Spinal cord (tissue), 10 donors: ENCODE measurements around the gene PGS1. TPM values are rescaled to one million over a fixed set of nuclear protein-coding genes. Genes with fewer than 3 reads are reported as not detected.

Experiments
- DNase-seq, 6 donors: peaks; one replicate each; pipeline versions ENCODE4 v3.0.0 to v3.0.0-alpha.2; 2013 to 2015; ENCODE audit warnings: low spot score in 6 of 6, low read depth in 4 of 6
- H3K27ac ChIP-seq: one replicate; pipeline ENCODE4 v1.5.1; 2013; ENCODE audit warnings: low read depth, low read length, control low read depth
- H3K27me3 ChIP-seq: one replicate; pipeline ENCODE4 v1.6.1; 2013; ENCODE audit warnings: low read length; ENCODE audit not compliant: control insufficient read depth, insufficient read depth
- H3K36me3 ChIP-seq: one replicate; pipeline ENCODE4 v1.6.1; 2013; ENCODE audit warnings: low read length; ENCODE audit not compliant: control insufficient read depth, insufficient read depth
- H3K4me1 ChIP-seq: one replicate; pipeline ENCODE4 v1.6.1; 2013; ENCODE audit warnings: low read length; ENCODE audit not compliant: control insufficient read depth, insufficient read depth
- H3K4me3 ChIP-seq: one replicate; pipeline ENCODE4 v1.5.1; 2013; ENCODE audit warnings: low read depth, low read length, control low read depth
- H3K9me3 ChIP-seq: one replicate; pipeline ENCODE4 v1.6.1; 2013; ENCODE audit warnings: low read length; ENCODE audit not compliant: control insufficient read depth, insufficient read depth
- WGBS: methylation state at CpG from one replicate; pipeline ENCODE4 v1.1.5; 2013; ENCODE audit warnings: missing lambda C conversion rate; ENCODE audit not compliant: insufficient coverage; 5-methylcytosine and 5-hydroxymethylcytosine counted together
- polyA plus RNA-seq, 2 donors: library from polyadenylated mRNA; unstranded; fragments of 120-200 nt; gene quantifications; one replicate each; pipeline ENCODE4 v1.2.1, GENCODE V29; 2013; ENCODE audit not compliant: insufficient read length in 2 of 2
- total RNA-seq, 2 donors: library from RNA; depleted of rRNA in 1 of 2; stranded (reverse); fragments of 120-200 nt in 1 of 2; fragments of >200 nt in 1 of 2; gene quantifications; one replicate each; pipeline versions ENCODE4 v1.2.3 to v1.2.4, GENCODE V29; 2013 to 2014
- donor health status: healthy.

PGS1 gene
- total and polyA plus RNA-seq, 4 donors, result 33.4 to 51.1 (median 40.7) TPM

DNA sequence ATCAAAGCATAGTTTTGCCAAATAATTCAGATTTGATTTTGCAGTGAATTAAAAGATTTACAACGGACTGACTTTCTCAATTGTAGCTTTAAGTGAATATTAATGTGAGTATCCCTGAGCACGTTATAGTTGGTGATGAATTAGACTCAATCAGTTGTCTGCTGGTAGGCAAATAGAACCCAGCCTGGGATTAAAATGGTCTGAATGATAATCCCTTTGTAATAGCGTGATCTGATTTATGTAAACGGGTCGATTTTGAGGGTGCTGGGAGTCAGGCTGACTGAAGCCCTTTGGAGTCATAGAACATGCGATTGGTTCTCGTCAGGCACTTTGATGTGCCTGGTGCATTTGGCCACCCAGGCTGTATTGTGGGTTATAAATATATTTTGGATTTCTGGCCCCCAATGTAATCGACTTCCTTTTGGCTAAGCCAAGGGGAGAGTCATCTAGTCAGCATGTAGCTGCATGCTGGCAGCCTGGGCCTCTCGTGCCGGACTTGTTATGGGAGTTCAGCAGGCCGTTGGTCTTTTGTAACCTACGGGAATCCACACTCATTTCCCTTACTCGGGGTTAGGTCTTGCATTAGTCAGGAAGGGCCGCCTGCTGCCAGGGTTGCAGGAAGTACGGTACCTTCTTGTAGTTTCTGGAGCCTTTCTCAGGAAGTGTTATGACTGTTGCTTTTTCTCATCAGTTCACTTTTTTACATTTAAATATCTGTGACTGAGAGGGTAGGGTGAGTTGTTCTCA, 5.4 kb downstream of the PGS1 start:
- Histone ChIP-seq H3K27ac (peak overlapping the region; percentile 3), H3K4me1 (peaks cover 11% of the 10 kb centered on the region), H3K9me3 (no peaks in the 10 kb centered on the region), H3K36me3 (peaks cover 9% of the 10 kb centered on the region), H3K4me3 (no peak overlapping the region), H3K27me3 (no peaks in the 10 kb centered on the region)
- DNase-seq, result peak in 1 of 6 donors; percentile 44
- WGBS, result 77% methylated on average over 12 of the region's 15 CpGs

DNA sequence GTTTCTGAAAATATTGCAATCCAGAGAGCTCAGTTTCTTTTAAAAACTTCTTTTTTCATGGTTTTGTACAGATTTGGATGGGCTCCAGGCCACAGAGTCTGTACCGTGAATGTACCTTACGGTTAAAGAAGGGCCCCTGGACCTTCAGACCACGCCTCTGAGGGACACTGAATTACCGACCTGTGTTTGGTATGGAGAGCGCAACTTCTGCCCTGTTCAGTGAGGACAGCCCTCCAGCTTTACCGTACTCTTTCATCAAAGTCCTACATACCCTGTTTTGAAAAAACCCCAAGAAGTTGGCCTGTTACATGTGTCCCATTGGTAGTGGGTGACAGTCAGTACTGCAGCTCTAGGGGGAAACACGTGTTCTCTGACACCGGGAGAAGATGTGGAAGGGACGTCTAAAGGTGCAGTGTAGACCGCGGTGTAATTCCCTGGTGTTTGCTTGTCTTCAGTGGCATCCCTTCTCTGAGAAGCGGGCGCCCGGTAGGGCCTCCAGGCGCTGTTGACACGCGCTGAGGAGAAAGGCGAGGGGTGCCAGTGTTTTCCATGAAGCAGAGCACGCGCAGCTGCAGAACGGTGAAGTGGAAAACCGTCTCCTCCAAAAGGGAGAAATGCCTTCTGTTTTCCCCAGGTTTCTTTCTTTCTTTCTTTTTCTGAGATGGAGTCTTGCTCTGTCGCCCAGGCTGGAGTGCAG, 6.2 kb downstream of the PGS1 start:
- peaks cover 9% of the 10 kb centered on the region for H3K36me3 ChIP-seq
- 89% methylated on average over 18 of the region's 23 CpGs for WGBS
- H3K4me1 ChIP-seq, result peaks cover 4% of the 10 kb centered on the region
- no peaks in the 10 kb centered on the region for H3K9me3 ChIP-seq
- no peak overlapping the region for H3K27ac ChIP-seq
- H3K27me3 ChIP-seq, result no peaks in the 10 kb centered on the region
- H3K4me3 ChIP-seq, result no peak overlapping the region
- no peak for DNase-seq

DNA sequence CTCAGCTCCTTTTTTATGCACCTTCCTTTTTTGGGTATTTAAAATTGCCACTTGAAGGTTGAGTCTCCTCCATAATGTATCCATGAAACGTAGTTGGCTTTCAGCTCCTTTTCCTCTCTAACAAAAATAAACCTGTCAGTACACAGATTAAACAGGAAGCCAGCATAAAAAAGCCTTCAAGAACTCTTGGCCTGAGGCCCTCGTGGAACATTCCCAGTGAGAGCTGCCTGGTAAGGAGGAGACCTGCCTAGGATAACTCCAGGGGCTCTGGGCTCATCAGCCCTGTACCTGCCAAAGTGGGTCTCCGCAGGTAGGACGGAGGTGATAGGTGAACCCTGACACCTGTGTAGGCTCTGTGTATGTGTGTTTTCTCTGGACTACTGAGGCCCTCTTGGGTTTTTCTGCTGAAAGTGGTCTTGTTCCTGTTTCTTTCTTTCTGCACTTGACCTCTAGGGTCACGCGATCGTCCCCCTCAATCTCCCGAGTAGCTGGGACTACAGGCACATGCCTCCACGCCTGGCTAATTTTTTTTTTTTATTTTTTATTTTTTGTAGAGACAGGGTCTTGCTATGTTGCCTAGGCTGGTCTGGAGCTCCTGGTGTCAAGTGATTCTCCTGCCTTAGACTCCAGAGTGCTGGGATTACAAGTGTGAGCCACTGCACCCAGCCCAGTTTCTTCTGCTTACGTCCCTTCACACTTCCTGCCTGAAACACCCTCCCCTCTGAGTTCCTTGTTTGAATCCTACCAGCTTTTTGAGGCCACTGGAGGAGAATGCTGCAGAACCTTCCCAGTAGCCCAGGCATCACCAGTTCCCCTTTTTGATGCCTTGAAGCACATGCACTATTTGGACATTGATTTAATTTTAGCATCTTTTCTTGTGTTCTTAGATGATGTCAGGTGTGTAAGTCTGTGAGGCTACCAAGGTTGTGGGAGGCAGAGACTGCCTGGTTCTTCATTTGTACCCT, 9.8 kb downstream of the PGS1 start:
- H3K27me3 ChIP-seq, result no peaks in the 10 kb centered on the region
- peaks cover 13% of the 10 kb centered on the region for H3K36me3 ChIP-seq
- H3K4me3 ChIP-seq, result no peak overlapping the region
- H3K4me1 ChIP-seq, result peaks cover 3% of the 10 kb centered on the region
- DNase-seq, result peak in 1 of 6 donors; percentile 55
- H3K9me3 ChIP-seq, result no peaks in the 10 kb centered on the region
- WGBS, result 65% methylated on average over 4 of the region's 10 CpGs
- peak overlapping the region; percentile 66 for H3K27ac ChIP-seq

DNA sequence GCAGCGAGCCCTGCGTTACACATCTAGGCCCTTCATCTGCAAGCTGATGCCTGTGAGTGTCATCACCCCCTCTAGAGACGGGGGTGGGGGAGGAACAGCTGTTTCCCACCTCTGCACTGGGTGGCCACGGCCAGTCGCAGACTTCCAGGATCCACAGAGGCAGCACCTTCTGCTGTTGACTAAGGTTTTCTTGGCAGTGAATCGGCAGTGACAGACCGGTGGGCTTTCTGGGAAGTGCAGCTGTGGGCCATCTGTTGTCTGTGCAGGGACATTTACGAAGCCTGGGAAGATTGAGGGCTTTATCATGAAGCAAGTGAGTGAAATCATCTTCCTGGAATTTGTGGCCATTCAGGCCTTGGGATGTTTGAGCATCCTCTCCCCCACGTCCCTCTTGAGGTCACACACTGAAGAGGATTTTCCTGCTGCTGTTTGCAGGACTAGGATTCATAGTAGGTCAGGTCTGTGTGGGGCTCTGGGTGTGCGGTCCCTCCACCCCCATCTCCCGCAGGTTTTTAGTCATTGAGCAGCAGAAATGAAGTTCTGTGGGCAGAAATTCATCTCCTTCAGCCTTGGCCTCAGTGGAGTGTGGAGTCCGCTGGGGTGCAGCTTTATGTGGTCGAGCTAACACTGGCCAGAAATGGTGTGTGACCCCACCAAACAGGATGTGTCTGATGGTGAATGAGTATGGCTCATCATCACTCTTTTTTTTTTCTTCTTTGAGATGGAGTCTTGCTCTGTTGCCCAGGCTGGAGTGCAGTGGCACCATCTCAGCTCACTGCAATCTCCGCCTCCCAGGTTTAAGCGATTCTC, 12.0 kb downstream of the PGS1 start:
- H3K27ac ChIP-seq, result no peak overlapping the region
- H3K9me3 ChIP-seq, result no peaks in the 10 kb centered on the region
- WGBS, result 68% methylated on average over 12 of the region's 15 CpGs
- H3K4me3 ChIP-seq, result no peak overlapping the region
- H3K27me3 ChIP-seq, result no peaks in the 10 kb centered on the region
- peak in 2 of 6 donors; percentile 18 to 42 for DNase-seq
- peaks cover 18% of the 10 kb centered on the region for H3K36me3 ChIP-seq
- H3K4me1 ChIP-seq, result peaks cover 7% of the 10 kb centered on the region

DNA sequence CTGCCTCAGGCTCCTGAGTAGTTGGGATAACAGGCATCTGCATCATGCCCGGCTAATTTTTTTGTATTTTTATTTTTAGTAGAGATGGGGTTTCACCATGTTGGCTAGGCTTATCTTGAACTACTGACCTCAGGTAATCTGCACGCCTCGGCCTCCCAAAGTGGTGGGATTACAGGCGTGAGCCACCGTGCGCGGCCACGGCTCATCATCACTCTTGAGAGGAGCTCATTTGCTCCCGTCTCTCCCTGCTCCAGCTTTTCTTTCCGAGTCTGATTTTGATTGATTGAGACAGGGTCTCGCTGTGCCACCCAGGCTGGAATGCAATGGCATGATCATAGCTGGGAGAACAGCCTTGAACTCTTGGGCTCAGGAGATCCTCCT, 12.6 kb downstream of the PGS1 start:
- Histone ChIP-seq H3K27me3 (no peaks in the 10 kb centered on the region), H3K4me1 (peaks cover 7% of the 10 kb centered on the region), H3K36me3 (peaks cover 21% of the 10 kb centered on the region), H3K27ac (no peak overlapping the region), H3K9me3 (no peaks in the 10 kb centered on the region), H3K4me3 (no peak overlapping the region)
- WGBS, result 81% methylated on average over 11 of the region's 11 CpGs
- no peak for DNase-seq

DNA sequence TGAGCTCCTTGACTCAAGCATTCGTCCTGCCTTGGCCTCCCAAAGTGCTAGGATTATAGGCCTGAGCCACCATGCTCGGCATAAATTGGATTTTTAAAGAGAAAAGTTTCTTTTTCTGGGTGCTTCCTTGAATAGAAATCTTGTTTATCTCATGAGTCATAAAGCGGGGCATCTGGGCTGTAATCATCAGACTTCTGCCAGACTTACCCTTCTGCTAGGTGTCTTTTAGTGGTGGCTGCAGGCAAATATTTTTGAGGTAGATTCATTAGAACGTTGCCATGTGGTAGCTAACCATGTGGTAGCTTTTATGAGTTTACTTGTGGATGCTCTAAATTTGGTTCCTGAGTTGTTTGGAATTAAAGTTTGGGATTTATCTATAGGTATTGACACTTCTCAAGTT, 13.4 kb downstream of the PGS1 start:
- Histone ChIP-seq H3K4me1 (peaks cover 7% of the 10 kb centered on the region), H3K9me3 (no peaks in the 10 kb centered on the region), H3K36me3 (peaks cover 29% of the 10 kb centered on the region), H3K27ac (no peak overlapping the region), H3K4me3 (no peak overlapping the region), H3K27me3 (no peaks in the 10 kb centered on the region)
- WGBS, result 85% methylated on average over 4 of the region's 4 CpGs
- no peak for DNase-seq

DNA sequence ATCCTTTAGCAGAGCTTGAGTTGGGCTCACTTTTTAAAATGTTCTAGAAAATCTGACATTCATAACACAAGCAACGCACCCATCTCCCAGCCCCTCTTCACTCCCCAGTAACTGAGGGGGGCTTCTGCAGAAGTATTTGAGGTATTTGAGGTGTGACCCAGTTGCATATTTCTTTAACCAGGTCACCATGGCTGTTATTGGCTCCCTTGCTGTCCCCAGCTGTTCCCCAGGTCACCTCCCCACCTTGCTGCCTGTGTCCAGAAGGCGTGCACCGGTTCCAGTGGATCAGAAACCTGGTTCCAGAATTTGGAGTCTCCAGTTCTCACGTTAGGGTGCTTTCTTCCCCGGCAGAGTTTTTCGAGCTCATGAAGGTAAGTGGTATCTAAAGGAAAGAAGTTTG, 13.8 kb downstream of the PGS1 start:
- no peak for DNase-seq
- no peaks in the 10 kb centered on the region for H3K9me3 ChIP-seq
- no peak overlapping the region for H3K27ac ChIP-seq
- WGBS, result 98% methylated on average over 5 of the region's 6 CpGs
- no peak overlapping the region for H3K4me3 ChIP-seq
- peaks cover 7% of the 10 kb centered on the region for H3K4me1 ChIP-seq
- H3K36me3 ChIP-seq, result peaks cover 33% of the 10 kb centered on the region
- H3K27me3 ChIP-seq, result no peaks in the 10 kb centered on the region

DNA sequence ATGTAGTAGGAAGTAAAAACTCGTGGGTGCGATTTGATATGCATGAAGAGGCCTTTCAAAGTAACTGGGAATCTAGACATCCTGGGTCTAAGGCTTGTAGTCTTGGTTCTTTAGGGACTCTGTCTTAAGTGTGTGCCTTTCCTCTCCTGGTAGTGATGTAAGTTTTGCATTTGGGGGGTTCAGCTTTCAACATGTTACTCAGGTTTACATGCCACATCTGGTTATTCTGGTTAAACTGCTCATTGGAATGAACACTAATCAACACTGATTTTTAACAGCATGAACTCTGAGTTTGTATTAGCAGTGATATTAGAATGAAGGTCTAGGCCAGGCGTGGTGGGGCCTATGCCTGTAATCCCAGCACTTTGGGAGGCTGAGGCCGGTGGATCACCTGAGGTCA, 15.1 kb downstream of the PGS1 start:
- no peak overlapping the region for H3K4me3 ChIP-seq
- 100% methylated on average over 2 of the region's 4 CpGs for WGBS
- H3K9me3 ChIP-seq, result no peaks in the 10 kb centered on the region
- no peak for DNase-seq
- peaks cover 42% of the 10 kb centered on the region for H3K36me3 ChIP-seq
- peaks cover 3% of the 10 kb centered on the region for H3K4me1 ChIP-seq
- H3K27me3 ChIP-seq, result no peaks in the 10 kb centered on the region
- no peak overlapping the region for H3K27ac ChIP-seq

DNA sequence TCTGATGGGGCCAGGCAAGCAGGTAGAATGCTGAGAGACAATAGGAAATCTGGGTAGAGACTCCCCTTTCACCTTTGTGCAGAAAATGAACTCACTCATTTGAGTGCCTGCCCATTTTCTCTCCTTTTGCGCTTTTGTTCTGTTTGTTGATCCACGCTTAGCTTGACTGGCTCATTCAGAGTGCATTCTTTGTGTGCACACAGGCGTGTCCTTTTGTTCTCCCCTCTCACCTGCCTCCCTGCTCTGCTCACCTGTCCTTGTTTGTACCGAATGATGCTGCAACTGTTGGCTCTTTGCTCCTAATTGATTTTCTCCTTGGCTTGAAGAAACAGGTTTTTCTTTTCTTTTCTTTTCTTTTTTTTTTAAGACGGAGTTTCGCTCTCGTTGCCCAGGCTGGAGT, 15.8 kb downstream of the PGS1 start:
- no peak overlapping the region for H3K4me3 ChIP-seq
- no peaks in the 10 kb centered on the region for H3K27me3 ChIP-seq
- peaks cover 3% of the 10 kb centered on the region for H3K4me1 ChIP-seq
- peaks cover 49% of the 10 kb centered on the region for H3K36me3 ChIP-seq
- H3K9me3 ChIP-seq, result no peaks in the 10 kb centered on the region
- no peak overlapping the region for H3K27ac ChIP-seq
- no peak for DNase-seq
- WGBS, result 81% methylated on average over 5 of the region's 7 CpGs
